ENCODE results near the gene CAMK1D.
"Not testable (repeated sequence)": the region's sequence is repeated elsewhere in the genome, so short reads cannot be mapped to it uniquely, and the experiment has no call there.

The CAMK1D gene

DNA sequence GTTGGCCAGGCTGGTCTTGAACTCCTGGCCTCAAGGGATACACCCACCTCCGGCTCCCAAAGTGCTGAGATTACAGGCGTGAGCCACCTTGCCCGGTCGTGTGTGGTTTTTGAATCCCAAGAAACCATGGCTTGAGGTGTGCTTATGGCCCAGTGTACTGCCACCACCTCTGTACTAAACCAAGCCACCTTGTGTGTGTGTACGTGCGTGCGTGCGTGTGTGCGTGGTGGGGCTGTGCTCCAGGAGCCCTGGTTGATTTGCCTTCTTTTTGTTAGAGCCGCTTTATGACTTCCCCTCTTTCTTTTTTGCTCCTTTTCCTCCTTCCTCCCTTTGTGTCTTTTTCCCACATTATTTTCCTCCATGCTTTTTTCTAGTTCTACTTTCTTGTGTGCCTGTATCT is 121.4 kb downstream of the CAMK1D start:
- DNase-seq = no peak

DNA sequence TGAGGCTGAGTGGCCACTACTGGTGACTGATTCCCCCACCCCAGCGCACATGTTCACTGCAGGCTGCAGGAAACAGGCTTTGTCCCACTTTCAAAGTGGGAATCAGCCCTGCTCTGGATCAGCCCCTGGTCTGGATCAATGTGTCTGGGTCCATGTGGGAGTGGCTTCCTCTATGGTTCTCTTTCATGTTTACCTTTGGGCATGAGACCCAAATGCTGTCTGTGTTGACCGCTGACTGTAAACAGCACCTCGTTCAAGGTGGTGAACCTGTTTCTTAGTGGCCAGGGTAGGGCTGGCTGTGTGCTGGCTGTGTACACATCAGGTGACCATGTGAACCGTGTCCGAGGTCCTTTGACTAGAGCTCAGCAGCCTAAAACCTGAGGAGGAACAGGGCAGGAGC is 121.8 kb downstream of the CAMK1D start:
- DNase-seq = no peak

DNA sequence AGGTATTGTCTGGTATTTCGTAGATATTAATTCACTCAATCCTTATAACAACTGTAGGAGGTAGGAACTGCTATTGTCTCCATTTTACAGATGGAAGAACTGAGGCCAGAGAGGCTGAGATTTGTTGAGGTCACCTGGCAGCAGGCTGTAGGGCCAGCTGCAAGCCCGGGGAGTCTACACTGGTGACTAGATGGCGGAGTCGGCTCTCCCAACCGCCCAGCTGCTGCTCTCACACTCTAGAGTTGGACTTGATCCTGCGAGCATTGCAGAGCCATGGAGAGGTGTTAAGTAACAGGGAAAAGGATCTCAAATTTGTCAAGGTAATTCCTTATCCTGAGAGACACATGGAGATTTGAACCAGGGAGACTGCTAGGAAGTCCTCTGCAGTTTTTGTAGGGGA is 124.1 kb downstream of the CAMK1D start:
- DNase-seq = no peak

DNA sequence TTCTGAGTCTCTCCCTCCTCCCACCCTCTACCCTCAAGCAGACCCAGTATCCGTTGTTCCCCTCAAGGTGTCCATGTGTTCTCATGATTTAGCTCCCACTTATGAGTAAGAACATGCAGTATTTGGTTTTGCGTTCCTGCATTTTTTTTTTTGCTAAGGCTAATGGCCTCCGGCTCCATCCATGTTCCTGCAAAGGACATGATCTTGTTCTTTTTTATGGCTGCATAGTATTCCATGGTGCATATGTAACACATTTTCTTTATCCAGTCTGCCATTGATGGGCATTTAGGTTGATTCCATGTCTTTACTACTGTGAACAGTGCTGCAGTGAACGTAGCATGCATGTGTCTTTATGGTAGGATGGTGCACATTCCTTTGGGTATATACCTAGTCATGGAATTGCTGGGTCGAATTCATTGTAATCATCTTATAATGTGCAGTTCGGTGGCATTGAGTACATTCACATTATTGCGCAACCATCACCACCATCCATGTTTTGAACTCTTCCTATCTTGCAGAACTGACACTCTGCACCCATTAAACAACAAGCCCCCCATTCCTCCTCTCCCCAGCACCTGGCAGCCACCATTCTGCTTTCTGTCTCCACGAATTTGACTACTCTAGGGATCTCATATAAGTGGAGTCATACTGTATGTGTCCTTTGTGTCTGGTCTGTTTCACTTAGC is 125.5 kb downstream of the CAMK1D start:
- DNase-seq = no peak

DNA sequence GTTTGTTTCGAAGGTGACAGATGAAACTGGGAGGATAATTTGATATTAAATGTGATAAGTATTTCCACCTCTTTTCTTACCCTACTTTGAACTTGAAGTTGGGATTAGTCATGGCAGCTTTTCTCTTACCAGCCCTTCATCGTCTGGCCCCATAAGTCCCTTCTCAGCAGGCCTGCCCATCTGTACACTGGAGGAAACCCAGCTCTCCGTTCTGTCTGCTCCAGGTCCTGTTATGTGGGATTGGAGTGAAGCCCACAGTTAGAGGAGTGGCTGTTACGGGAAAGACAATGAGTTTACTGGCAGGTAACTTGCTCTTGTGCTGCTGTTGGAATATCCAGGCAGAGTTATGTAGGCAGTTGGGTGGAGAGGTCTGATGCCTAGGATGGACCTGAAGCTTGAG is 127.3 kb downstream of the CAMK1D start:
- no peak for DNase-seq

DNA sequence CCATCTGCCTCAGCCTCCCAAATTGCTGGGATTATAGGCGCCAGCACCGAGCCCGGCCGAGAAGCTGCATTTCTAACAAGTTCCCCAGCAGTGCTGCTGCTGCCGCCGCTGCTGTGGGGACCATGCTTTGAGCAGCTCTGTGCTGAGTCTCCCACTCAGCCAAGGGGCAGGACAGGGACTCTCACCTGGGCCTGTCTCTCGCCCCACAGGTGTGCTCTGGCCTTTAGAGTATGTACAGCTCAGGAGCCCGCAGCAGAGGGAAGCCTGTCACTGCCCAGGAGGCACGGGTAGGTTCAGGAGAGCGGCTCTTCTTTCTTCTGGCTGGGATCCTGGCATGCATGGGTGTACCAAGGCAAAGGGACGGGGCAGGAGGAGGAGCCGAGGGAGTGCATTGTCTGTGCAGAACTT is 130.1 kb downstream of the CAMK1D start:
- no peak for DNase-seq

DNA sequence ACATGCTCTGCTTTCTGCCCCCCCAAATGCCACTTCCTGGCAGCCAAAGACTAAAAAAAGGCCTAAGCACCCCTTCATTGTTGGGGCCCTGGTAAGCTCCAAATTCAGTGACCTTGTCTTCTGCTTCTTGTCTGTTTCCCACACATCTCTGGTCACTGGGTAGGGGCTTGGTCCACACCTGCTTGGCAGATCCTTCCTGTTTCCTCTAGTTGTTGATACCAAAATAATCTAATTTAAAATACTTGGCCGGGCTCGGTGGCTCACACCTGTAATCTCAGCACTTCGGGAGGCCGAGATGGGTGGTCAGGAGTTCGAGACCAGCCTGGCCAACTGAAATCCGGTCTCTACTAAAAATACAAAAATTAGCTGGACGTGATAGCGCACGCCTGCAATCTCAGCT is 130.6 kb downstream of the CAMK1D start:
- no peak for DNase-seq

DNA sequence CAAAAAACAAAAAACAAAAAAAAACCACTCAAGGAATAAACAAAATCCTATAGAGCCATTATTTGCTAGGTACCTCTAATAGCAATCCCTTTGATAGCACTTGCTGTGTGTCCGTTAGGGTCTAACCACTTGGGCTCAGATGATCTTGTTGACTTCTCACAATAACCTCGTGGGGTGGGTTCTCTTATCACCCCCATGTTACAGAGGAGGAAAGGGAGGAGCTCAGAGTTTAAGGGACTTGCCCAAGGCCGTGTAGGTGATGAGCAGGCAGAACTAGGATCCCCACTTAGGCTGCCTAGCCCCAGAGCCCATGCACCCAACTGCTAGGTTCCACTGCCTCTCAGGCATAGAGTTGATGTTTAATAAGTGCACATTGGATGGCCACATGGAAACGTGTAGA is 131.1 kb downstream of the CAMK1D start:
- no peak for DNase-seq

DNA sequence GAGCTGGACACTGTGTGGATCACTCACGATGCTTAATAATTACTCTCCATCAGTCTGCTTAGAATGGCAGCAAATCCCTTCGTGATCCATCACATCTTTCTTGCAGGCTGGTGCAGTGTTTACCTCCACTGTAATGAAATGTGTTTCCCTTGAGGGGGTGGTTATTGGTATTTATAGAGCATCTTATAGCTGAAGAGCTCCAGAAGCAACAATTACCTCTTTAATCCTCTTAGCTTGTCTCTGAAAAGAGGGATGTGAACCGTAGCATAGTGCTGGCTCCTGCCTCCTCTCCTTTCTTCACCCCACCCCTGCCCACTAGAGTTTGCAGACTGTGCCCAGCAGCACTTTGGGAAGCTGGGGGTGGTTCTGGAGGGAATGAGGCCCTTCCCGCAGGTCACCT is 132.6 kb downstream of the CAMK1D start:
- DNase-seq = no peak

DNA sequence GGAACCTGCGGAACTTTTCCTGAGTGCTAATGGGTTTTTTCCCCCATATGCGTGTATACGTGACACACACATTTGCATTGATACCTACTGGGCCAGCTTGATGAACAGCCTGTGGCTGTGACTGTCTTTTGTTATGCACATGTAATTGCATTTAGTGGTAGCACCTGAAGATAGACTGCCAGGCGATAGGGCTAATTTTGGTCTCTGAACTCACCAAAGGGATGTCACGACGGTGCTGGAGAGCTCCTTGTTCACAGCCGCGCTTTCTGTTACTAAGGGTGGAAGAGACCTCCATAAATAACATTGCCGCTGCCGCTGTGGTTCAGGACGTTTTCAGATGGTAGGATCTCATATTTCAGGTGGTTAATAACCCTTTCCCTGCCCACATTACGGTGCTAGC is 133.2 kb downstream of the CAMK1D start:
- DNase-seq = no peak

DNA sequence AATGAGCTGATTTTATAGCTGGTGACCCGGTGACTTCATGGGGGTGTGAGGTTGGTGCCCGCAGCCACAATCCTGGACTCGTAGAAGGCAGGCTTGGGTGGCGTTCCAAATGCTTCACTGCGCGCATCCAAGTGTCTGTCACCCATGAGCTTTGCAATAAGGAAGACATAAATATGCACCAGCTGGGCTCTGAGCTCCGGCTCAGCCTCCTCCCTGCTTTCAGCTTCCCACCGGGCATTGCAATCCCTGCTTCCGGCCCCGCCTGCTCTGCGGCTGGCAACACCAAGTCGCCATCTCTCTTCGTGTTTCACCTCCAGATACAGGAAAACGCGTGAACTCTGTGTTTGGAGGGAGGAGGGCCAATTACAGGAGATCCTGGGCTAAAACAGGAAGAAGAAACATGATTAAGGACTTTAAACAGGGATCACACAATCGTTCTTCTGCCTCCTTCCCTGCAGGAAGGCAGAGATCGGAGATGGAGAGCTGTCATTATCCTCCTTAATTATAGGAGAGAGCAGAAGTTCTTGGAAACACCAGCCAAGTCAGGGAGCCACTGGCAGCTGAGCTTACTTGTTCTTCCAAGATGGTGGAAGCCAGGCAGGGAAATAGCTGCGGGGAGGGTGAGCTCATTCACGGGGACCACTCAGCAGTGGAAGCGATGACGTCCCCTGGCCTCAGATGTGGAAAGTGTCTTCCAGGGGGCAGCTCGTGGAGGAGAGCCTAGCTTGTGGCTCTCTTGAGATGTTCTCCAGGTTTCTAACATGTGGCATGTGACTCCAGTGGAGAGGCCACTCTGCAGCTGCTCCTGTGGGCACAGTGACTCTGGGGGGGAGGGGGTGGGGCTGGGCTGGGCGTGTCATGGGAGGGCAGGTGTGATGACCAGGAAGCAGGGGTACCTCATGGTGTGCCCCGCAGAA is 134.9 kb downstream of the CAMK1D start:
- DNase-seq = no peak

DNA sequence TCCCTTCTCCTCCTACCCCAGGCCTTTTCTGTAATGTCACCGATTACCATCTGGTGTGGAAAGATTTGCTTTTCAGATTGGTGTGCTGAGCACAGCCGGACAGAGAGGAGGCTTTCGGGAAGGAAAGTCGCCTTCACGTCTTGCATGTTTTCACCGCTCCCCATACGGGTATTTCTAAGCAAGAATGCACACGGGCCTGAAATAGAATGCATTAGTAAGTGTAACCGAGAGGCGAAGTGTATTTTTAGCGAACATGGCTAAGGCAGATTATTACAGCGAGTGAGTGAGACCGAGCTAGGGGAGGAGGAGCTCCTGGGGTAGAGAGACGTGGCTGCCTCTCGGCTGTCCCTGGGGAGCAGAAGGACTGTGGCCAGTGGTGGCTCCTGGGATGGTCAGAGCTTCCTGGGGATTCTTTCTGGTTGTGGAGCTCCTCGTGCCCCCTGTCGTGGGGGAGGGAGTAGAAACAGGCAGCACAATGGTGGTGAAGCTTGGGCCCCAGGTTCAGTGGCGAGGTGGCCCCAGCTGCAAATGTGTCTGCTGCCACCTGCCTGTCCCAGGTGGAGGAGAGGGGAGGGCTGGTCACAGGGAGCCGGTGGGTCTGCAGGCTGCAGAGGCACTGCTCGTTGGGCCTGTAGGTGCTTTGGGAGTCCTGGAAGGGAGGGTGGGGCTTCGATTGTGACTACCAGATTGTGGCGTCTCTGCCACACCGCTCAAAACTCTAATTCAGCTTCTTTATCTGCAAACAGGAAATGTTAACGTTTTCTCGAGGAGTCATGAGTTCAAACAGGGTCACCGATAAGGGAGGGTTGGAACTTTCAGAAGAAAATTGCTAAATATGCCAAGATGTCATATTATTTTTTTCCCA is 135.8 kb downstream of the CAMK1D start:
- no peak for DNase-seq

DNA sequence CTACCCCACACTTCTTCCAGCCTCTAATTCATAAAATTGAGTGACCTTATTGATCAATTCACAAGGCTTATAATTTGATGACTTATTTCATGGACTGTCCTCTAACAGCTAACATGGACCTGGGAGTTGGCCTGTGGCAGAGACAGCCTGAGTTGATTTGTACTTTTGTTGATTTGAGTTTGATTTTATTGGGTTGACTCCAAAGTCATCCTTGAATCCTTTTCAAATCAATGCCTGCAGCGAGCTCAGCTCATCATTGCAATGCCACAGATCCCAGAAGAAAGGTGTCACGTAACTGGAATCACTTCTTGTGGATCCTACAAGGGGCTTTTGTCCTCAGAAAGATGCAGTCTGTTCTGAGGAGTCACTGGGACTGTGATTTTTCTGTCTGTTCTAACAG is 138.0 kb downstream of the CAMK1D start:
- no peak for DNase-seq

DNA sequence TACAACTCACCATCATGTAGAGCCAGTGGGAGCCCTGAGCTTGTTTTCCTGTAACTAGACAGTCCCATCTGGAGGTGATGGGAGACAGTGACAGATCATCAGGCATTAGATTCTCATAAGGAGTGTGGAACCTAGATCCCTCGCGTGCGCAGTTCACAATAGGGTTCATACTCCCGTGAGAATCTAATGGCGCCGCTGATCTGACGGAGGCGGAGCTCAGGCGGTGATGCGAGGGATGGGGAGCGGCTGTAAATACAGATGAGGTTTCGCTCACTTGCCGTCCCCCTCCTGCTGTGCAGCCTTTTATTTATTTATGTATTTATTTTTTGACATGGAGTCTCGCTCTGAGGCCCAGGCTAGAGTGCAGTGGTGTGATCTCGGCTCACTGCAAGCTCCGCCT is 139.3 kb downstream of the CAMK1D start:
- DNase-seq = no peak

DNA sequence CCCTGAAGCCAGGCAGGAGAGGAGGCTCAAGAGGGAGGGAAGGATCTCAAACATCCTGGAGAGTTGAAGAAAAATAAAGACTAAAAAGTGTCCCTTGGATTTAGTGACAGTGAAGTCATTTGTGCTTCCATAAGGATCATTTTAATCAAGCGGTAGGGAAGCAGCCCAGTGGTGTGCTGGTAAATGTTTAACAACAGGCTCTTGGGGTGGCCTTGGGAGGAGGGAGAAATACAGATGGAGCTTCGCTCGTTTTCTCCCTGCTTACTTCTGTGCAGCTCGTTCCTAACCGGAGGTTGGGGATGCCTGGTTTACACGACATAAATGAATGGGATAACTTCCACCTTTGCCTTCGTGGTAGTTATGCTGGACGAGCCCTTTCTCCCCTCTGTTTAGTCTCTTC is 140.0 kb downstream of the CAMK1D start:
- DNase-seq = no peak

DNA sequence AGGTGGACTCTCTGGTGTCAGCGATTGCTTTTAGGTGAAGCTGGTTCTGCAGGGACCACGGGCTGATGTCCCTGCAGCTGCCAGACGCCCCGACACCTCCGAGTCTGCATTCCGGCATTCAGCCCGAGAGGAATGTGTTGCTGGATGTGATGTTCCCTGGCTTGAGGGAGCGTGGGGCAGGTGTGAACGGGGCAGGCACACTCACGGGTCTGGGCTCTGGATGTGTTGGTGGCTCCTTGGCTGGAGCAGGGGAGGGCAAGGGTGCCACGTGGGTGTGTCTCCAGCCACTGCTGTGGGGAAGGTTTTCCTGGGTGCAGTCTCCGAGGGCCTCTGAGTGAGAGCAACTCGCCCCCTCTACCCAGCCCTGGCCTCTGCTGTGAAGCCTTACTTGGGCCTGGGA is 140.5 kb downstream of the CAMK1D start:
- no peak for DNase-seq

DNA sequence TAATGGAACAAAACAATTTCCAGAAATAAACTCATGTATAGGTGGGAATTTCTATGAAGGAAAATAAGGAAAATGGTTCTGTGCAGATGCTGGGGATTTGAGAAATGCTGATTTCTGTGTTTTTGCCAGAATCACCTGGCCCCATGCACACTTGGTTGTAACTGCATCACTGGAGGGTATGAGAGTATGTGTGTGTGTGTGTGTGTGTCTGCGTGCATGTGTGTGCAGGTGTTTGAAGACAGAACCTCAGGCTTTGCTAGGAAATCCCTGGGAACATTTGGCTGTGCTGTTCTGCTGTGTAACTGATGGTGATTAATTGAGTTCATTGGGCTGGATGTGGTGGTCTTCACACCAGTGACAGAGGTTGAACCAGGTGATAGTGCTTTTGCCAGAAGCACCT is 141.6 kb downstream of the CAMK1D start:
- no peak for DNase-seq

DNA sequence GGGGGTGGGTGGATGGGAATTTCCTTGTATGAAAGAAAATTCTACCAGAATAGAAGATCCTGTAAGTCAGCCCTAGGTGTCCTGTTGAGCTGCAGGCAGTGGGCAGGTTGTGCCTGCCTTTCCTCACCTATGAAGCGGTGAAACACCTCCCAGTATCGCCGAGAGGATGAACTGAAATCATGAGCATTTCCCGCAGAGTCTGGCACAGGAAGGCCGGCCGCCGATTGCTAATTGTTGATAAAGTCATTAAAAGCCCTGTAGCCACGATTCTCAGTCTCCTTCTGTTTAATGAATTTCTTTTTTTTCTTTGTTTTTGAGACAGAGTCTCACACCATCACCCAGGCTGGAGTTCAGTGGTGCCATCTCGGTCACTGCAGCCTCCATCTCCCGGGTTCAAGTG is 142.1 kb downstream of the CAMK1D start:
- no peak for DNase-seq

DNA sequence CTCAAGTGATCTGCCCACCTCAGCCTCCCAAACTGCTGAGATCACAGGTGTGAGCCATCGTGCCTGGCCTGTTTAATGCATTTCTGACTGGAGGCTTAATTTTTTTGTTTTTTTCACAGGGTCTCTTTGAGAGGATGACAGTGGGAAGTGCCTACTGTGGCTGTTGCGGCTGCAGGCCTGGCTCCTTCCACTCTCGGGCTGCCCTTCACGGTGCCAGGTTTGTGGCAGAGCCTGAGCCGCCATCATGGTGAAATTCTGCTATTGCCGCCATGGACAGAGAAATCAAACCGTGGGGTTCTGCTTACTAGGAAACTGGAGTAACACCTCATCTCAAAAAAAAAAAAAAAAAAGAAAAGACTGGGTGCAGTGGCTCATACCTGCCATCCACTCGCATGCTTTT is 142.7 kb downstream of the CAMK1D start:
- no peak for DNase-seq

DNA sequence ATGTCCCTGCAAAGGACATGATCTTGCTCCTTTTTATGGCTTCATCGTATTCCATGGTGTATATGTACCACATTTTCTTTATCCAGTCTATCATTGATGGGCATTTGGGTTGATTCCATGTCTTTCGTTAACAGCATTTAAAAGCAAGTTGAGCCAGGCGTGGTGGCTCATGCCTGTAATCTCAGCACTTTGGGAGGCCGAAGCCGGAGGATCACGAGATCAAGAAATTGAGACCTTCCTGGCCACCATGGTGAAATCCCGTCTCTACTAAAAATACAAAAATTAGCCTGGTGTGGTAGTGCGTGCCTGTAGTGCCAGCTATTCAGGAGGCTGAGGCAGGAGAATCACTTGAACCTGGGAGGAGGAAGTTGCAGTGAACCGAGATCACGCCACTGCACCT is 147.7 kb downstream of the CAMK1D start:
- not testable (repeated sequence) for DNase-seq

DNA sequence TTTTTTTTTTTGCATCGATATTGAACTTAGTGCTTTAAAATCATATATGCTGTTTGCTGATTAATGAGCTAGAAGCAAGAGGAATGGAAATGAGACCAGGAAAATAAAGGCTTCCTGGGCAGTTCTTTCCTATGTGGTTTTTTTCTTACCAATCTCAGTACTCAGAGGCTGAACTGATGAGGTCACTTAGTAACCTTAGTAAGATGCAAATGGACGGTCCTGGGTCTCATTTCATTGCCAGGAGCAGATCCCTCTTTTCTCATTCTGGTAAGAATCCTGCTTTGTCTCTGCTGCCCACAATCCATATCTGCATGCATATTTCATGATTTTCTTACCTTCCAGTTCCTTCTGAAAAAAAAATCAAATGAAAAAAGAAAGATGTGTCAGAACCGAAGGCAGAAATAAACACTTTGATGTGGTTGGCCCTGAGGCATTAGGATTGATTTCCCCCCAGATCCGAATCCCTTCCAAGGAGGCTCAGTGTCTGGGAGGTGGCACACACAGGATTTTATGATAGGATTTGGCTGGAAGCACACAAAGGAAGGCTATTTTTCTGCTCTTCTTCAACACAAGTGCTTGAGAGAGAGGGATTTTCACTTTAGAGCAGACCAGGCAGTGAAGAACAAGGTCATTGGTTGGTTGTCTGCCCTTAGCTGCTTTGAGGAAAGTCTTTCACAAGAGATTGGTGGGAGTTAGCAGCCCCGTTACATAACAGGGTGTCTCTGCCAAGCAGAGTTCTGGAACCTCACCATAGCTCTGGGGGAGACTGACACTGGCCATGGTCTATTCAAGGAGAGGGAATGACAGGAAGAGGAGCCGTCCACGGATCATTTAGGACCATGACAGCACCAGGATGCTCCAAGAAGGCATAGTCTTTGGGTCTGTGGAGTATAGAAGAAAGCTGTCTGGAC is 150.0 kb downstream of the CAMK1D start:
- no peak for DNase-seq

Measured in NCI-H1048 (cell line).